HG03432 (cell line): ENCODE results near the gene CLDN7.

Experiments used
- ATAC-seq: cut with Tn5 transposase; IDR thresholded peaks from one replicate; pipeline ENCODE4 v1.9.1; 2021; ENCODE audit warnings: mild to moderate bottlenecking, moderate library complexity; ENCODE audit not compliant: unreplicated experiment

Gene CLDN7

GRCh38 chr17:7289256-7290032, 27.2 kb upstream of the CLDN7 start:
- no peak for ATAC-seq

- ATAC-seq, result no peak
Observed at GRCh38 chr17:7285679-7286078, 23.4 kb upstream of the CLDN7 start.

- ATAC-seq, result no peak
Observed at GRCh38 chr17:7284911-7285310, 22.6 kb upstream of the CLDN7 start.

GRCh38 chr17:7283471-7284216, 21.4 kb upstream of the CLDN7 start:
- no peak for ATAC-seq

- no peak for ATAC-seq
Observed at GRCh38 chr17:7282752-7283321, 20.6 kb upstream of the CLDN7 start.

- no peak for ATAC-seq
Observed at GRCh38 chr17:7281953-7282751, 19.9 kb upstream of the CLDN7 start.

GRCh38 chr17:7281074-7281952, 19.0 kb upstream of the CLDN7 start, which contains the start of gene SLC2A4:
TSS of gene SLC2A4 (plus strand) at chr17:7281718. CDS start at chr17:7281935, 217 bp downstream.
- ATAC-seq, result peak; percentile 74

GRCh38 chr17:7280519-7281073, 18.3 kb upstream of the CLDN7 start:
- ATAC-seq, result peak; percentile 57

- no peak for ATAC-seq
Observed at GRCh38 chr17:7279448-7279847, 17.2 kb upstream of the CLDN7 start.

GRCh38 chr17:7266784-7267183, 4.5 kb upstream of the CLDN7 start:
- ATAC-seq, result no peak

GRCh38 chr17:7263801-7264078, 1.5 kb upstream of the CLDN7 start:
- ATAC-seq, result no peak

GRCh38 chr17:7262935-7263800, 890 bp upstream of the CLDN7 start:
- no peak for ATAC-seq

- ATAC-seq, result no peak
Observed at GRCh38 chr17:7261379-7262191, 693 bp downstream of the CLDN7 start.

- no peak for ATAC-seq
Observed at GRCh38 chr17:7260651-7261378, 1.5 kb downstream of the CLDN7 start.

GRCh38 chr17:7260151-7260550, 2.1 kb downstream of the CLDN7 start:
- ATAC-seq, result no peak

- ATAC-seq, result no peak
Observed at GRCh38 chr17:7259555-7259889, 2.8 kb downstream of the CLDN7 start.

- ATAC-seq, result no peak
Observed at GRCh38 chr17:7258731-7259554, 3.3 kb downstream of the CLDN7 start.
